GM12878 (cell line): ENCODE results near the gene PRSS58. TPM values are rescaled to one million over a fixed set of nuclear protein-coding genes. Genes with fewer than 3 reads are reported as not detected.

Experiments used
- ATAC-seq: fragments of 200-7000 bp; cut with Tn5 transposase; 3 replicates; pipeline ENCODE4 v1.9.1; 2020; ENCODE audit warnings: mild to moderate bottlenecking, moderate library complexity
- BruUV-seq: library from RNA; stranded (reverse); fragments of 400-500 nt; replicated peaks from 2 replicates; lab custom pipeline; 2021; lab: Mats Ljungman, UMichigan
- CTCF ChIA-PET: fragments of 300-600 bp; sonication (Branson Sonifier 250); formaldehyde crosslinking; extraction: SDS; loops from one replicate; lab custom pipeline; 2021; ENCODE audit warnings: inconsistent platforms; lab: Yijun Ruan, JAX
- POLR2A ChIA-PET: fragments of 350-600 bp; formaldehyde crosslinking; extraction: SDS; loops from one replicate; lab custom pipeline; 2021; ENCODE audit warnings: inconsistent platforms; lab: Charles Lee
- RAD21 ChIA-PET: fragments of 300-600 bp; sonication (Branson Sonifier 250); formaldehyde crosslinking; loops from one replicate; lab custom pipeline; 2023; ENCODE audit warnings: antibody characterized with exemption; ENCODE audit not compliant: unreplicated experiment; lab: Charles Lee
- SMC1A ChIA-PET: fragments of 300-600 bp; sonication (Branson Sonifier 250); formaldehyde crosslinking; loops from one replicate; lab custom pipeline; 2023; ENCODE audit not compliant: unreplicated experiment, uncharacterized antibody; lab: Charles Lee
- DNase-seq: peaks from one replicate; pipeline ENCODE4 v3.0.0-alpha.2; 2011; ENCODE audit warnings: low read depth, low spot score
- FAIRE-seq: peaks from 3 replicates; lab custom pipeline; 2011; peaks lifted over from hg19 to GRCh38; lab: Jason Lieb, UNC
- H2AFZ ChIP-seq: 2 replicates; pipeline ENCODE4 v1.6.0; 2011; ENCODE audit warnings: low read depth, low read length, control low read depth; ENCODE audit not compliant: control insufficient read depth
- H3K27ac ChIP-seq: 2 replicates; pipeline ENCODE4 v1.5.1; 2011; ENCODE audit warnings: control low read depth; ENCODE audit not compliant: control insufficient read depth, insufficient read depth
- H3K27me3 ChIP-seq, 2 experiments: replicated peaks in 1 of 2; 2 replicates each; pipeline versions ENCODE4 v1.6.0 to v1.6.1; 2011; ENCODE audit warnings: low read length in 1 of 2; ENCODE audit not compliant: control insufficient read depth in 2 of 2, insufficient read depth in 2 of 2
- H3K36me3 ChIP-seq, 2 experiments: 2 replicates each; pipeline ENCODE4 v1.5.1; 2011; ENCODE audit warnings: low read length in 1 of 2; ENCODE audit not compliant: control insufficient read depth in 2 of 2, insufficient read depth in 2 of 2
- H3K4me1 ChIP-seq: 2 replicates; pipeline ENCODE4 v1.6.1; 2011; ENCODE audit warnings: mild to moderate bottlenecking, low read length, moderate library complexity, mixed read lengths; ENCODE audit not compliant: control insufficient read depth, insufficient read depth
- H3K4me2 ChIP-seq: 2 replicates; pipeline ENCODE4 v1.6.0; 2011; ENCODE audit warnings: control low read depth; ENCODE audit not compliant: control insufficient read depth, insufficient read depth
- H3K4me3 ChIP-seq: fragments of 200-600 bp; sonication (generic); 2 replicates; pipeline ENCODE4 v1.5.1; 2016
- H3K79me2 ChIP-seq: 2 replicates; pipeline ENCODE4 v1.6.0; 2011; ENCODE audit warnings: low read length; ENCODE audit not compliant: control insufficient read depth, insufficient read depth
- H3K9ac ChIP-seq: 2 replicates; pipeline ENCODE4 v1.8.0; 2011; ENCODE audit warnings: low read length, control low read depth, mixed read lengths; ENCODE audit not compliant: control insufficient read depth, insufficient read depth
- H3K9me3 ChIP-seq: replicated peaks from 3 replicates; pipeline ENCODE4 v1.5.1; 2011; ENCODE audit warnings: mild to moderate bottlenecking, low read length; ENCODE audit not compliant: control insufficient read depth, insufficient read depth
- H4K20me1 ChIP-seq: 2 replicates; pipeline ENCODE4 v1.6.0; 2011; ENCODE audit not compliant: control insufficient read depth, insufficient read depth
- MEF2A ChIP-seq: IDR thresholded peaks from 2 replicates; pipeline ENCODE4 v1.6.1; 2011; ENCODE audit warnings: low read depth, mild to moderate bottlenecking, low read length, moderate library complexity; ENCODE audit not compliant: insufficient read depth
- SRF ChIP-seq, 2 experiments: IDR thresholded peaks; 2 replicates each; pipeline ENCODE4 v1.6.1; 2011; ENCODE audit warnings: low read depth in 2 of 2, low read length in 2 of 2, mild to moderate bottlenecking in 1 of 2, moderate library complexity in 1 of 2
- WGBS: methylation state at CpG from one replicate; pipeline ENCODE4 v1.1.6; 2016; ENCODE audit warnings: low lambda C conversion rate; ENCODE audit not compliant: insufficient replicate concordance, insufficient coverage; ENCODE audit errors: missing lambda C conversion rate; 5-methylcytosine and 5-hydroxymethylcytosine counted together
- in situ Hi-C: fragments of 300-500 bp; cut with MboI; formaldehyde crosslinking; loops from 9 replicates; pipeline ENCODE4 v1.14.3; 2018; ENCODE audit warnings: mixed read lengths
- intact Hi-C: fragments of 100-400 bp; cut with micrococcal nuclease; formaldehyde crosslinking; loops from one replicate; pipeline ENCODE4 v1.14.2; 2022; ENCODE audit not compliant: unreplicated experiment
- polyA plus RNA-seq, 11 experiments: library from polyadenylated mRNA; depleted of rRNA in 4 of 11; unstranded in 6 of 11; stranded (reverse) in 5 of 11; fragments of >200 nt; fragmentation: Nextera tagmentation in 4 of 11; fragmentation: Illumina TruSeq in 1 of 11; extraction: Ambion mirVana in 4 of 11; extraction: Trizol in 1 of 11; gene quantifications; 1 replicate in 1 of 11; 2 replicates in 10 of 11; pipeline versions ENCODE4 v1.2.1 to v1.2.3, GENCODE V29; 2011 to 2016; ENCODE audit warnings: inconsistent platforms in 2 of 11, missing spikeins in 2 of 11, low read depth in 1 of 11
- total RNA-seq, 4 experiments: library from RNA; depleted of rRNA in 3 of 4; stranded (reverse); fragments of >200 nt in 3 of 4; fragmentation: Illumina TruSeq in 1 of 4; extraction: Trizol in 1 of 4; gene quantifications; 2 replicates each; pipeline versions ENCODE4 v1.2.1 to v1.2.3, GENCODE V29; 2013 to 2021
- TF ChIP-seq, protein P1 (sequence below): fragments of 450-650 bp; IDR thresholded peaks from 2 replicates; pipeline ENCODE4 v1.6.1; 2017; ENCODE audit warnings: mild to moderate bottlenecking, moderate library complexity
- TF ChIP-seq, protein P2 (sequence below): fragments of 450-650 bp; IDR thresholded peaks from 2 replicates; pipeline ENCODE4 v1.6.1; 2017; ENCODE audit warnings: mild to moderate bottlenecking, moderate library complexity

The PRSS58 gene
- total and polyA plus RNA-seq, 10 of the 15 experiments (the other 5 are each of a cell fraction or from before 2014, with no cell fraction given), result not detected

DNA sequence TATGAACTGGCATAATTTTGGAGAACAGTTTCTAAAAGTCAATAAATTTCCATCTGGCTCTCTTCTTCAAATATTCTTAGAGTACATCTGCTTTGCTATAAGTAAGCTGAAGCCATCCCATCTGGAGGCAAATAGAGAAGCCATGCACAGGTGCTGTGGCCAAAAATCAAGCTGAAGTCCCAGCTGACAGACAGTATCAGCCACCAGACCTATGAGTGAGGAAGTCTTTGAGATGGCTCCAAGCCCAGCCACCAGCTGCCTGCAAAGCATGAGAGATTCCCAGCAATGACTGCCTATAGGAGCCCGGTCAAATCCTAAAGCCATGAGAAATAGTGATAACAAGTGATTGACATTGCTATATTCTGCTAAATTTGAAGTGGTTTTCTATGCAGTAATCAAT lies 21.7 kb upstream of the PRSS58 start:
- no TSS peak for BruUV-seq
- Histone ChIP-seq H3K79me2 (no peaks in the 10 kb centered on the region), H2AFZ (no peak overlapping the region), H3K9ac (no peak overlapping the region), H3K27ac (no peak overlapping the region), H3K4me3 (no peak overlapping the region), H3K9me3 (no peaks in the 10 kb centered on the region), H3K27me3 (no peaks in the 10 kb centered on the region), H3K36me3 (no peaks in the 10 kb centered on the region), H3K4me1 (no peaks in the 10 kb centered on the region), H4K20me1 (no peaks in the 10 kb centered on the region), H3K4me2 (no peak overlapping the region)
- FAIRE-seq (no peak), ATAC-seq (no peak), DNase-seq (no peak)
- TF ChIP-seq MEF2A (no peak), SRF (IDR thresholded peaks at IDR 0.05; ENCODE audit: low read depth in 2 of 2, low read length in 2 of 2) (no peak)
- TF ChIP-seq, protein P1, sequence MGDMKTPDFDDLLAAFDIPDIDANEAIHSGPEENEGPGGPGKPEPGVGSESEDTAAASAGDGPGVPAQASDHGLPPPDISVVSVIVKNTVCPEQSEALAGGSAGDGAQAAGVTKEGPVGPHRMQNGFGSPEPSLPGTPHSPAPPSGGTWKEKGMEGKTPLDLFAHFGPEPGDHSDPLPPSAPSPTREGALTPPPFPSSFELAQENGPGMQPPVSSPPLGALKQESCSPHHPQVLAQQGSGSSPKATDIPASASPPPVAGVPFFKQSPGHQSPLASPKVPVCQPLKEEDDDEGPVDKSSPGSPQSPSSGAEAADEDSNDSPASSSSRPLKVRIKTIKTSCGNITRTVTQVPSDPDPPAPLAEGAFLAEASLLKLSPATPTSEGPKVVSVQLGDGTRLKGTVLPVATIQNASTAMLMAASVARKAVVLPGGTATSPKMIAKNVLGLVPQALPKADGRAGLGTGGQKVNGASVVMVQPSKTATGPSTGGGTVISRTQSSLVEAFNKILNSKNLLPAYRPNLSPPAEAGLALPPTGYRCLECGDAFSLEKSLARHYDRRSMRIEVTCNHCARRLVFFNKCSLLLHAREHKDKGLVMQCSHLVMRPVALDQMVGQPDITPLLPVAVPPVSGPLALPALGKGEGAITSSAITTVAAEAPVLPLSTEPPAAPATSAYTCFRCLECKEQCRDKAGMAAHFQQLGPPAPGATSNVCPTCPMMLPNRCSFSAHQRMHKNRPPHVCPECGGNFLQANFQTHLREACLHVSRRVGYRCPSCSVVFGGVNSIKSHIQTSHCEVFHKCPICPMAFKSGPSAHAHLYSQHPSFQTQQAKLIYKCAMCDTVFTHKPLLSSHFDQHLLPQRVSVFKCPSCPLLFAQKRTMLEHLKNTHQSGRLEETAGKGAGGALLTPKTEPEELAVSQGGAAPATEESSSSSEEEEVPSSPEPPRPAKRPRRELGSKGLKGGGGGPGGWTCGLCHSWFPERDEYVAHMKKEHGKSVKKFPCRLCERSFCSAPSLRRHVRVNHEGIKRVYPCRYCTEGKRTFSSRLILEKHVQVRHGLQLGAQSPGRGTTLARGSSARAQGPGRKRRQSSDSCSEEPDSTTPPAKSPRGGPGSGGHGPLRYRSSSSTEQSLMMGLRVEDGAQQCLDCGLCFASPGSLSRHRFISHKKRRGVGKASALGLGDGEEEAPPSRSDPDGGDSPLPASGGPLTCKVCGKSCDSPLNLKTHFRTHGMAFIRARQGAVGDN, result no peak
- TF ChIP-seq, protein P2, sequence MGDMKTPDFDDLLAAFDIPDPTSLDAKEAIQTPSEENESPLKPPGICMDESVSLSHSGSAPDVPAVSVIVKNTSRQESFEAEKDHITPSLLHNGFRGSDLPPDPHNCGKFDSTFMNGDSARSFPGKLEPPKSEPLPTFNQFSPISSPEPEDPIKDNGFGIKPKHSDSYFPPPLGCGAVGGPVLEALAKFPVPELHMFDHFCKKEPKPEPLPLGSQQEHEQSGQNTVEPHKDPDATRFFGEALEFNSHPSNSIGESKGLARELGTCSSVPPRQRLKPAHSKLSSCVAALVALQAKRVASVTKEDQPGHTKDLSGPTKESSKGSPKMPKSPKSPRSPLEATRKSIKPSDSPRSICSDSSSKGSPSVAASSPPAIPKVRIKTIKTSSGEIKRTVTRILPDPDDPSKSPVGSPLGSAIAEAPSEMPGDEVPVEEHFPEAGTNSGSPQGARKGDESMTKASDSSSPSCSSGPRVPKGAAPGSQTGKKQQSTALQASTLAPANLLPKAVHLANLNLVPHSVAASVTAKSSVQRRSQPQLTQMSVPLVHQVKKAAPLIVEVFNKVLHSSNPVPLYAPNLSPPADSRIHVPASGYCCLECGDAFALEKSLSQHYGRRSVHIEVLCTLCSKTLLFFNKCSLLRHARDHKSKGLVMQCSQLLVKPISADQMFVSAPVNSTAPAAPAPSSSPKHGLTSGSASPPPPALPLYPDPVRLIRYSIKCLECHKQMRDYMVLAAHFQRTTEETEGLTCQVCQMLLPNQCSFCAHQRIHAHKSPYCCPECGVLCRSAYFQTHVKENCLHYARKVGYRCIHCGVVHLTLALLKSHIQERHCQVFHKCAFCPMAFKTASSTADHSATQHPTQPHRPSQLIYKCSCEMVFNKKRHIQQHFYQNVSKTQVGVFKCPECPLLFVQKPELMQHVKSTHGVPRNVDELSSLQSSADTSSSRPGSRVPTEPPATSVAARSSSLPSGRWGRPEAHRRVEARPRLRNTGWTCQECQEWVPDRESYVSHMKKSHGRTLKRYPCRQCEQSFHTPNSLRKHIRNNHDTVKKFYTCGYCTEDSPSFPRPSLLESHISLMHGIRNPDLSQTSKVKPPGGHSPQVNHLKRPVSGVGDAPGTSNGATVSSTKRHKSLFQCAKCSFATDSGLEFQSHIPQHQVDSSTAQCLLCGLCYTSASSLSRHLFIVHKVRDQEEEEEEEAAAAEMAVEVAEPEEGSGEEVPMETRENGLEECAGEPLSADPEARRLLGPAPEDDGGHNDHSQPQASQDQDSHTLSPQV, result no peak
- intact Hi-C loops, result no loop called here
- ChIA-PET SMC1A (interaction anchor here (0.6 kb wide), 1 partner anchor 1037 kb away, joined by 3 read pairs; no protein-coding TSS in a partner anchor), CTCF (interaction anchor here (0.8 kb wide), 1 partner anchor 163 kb away, joined by 3 read pairs; no protein-coding TSS in a partner anchor), POLR2A (no interaction called here), RAD21 (no interaction called here)
- in situ Hi-C loops, result no loop called here
- 0% methylated on average over 1 of the region's 1 CpG for WGBS
